ENCODE measurements around the gene CYP4A22. TPM values are rescaled to one million over a fixed set of nuclear protein-coding genes. Genes with fewer than 3 reads are reported as not detected.

The CYP4A22 gene
- total RNA-seq, 1 donor: not detected

GRCh38 chr1:47196622-47197021 is 59.4 kb downstream of the CYP4A22 start:
- no peak overlapping the region for H3K4me2 ChIP-seq (ENCODE audit: insufficient read depth, low read length)
- TF ChIP-seq, protein P1, sequence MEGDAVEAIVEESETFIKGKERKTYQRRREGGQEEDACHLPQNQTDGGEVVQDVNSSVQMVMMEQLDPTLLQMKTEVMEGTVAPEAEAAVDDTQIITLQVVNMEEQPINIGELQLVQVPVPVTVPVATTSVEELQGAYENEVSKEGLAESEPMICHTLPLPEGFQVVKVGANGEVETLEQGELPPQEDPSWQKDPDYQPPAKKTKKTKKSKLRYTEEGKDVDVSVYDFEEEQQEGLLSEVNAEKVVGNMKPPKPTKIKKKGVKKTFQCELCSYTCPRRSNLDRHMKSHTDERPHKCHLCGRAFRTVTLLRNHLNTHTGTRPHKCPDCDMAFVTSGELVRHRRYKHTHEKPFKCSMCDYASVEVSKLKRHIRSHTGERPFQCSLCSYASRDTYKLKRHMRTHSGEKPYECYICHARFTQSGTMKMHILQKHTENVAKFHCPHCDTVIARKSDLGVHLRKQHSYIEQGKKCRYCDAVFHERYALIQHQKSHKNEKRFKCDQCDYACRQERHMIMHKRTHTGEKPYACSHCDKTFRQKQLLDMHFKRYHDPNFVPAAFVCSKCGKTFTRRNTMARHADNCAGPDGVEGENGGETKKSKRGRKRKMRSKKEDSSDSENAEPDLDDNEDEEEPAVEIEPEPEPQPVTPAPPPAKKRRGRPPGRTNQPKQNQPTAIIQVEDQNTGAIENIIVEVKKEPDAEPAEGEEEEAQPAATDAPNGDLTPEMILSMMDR (IDR thresholded peaks at IDR 0.05; ENCODE audit: extremely low read depth, low read depth, low read length): no peak
- no peaks in the 10 kb centered on the region for H3K9me3 ChIP-seq (ENCODE audit: low read depth, low read length)
- H3K4me1 ChIP-seq (ENCODE audit: insufficient read depth, low read length): no peaks in the 10 kb centered on the region
- peaks cover 18% of the 10 kb centered on the region for H3K27me3 ChIP-seq (ENCODE audit: insufficient read depth, low read length)
- no peak overlapping the region for H2AFZ ChIP-seq (ENCODE audit: low read length)
- no peaks in the 10 kb centered on the region for H4K20me1 ChIP-seq (ENCODE audit: insufficient read depth, low read length)
- H3K79me2 ChIP-seq (ENCODE audit: insufficient read depth, low read length): no peaks in the 10 kb centered on the region
- no peak overlapping the region for H3K4me3 ChIP-seq (ENCODE audit: insufficient read depth, low read length)
- no peak for DNase-seq (ENCODE audit: insufficient read length, low spot score, missing footprints)
- H3K27ac ChIP-seq (ENCODE audit: low read depth, low read length): no peak overlapping the region
- no peaks in the 10 kb centered on the region for H3K36me3 ChIP-seq (ENCODE audit: insufficient read depth, low read length)

GRCh38 chr1:47198214-47198613 is 61.0 kb downstream of the CYP4A22 start:
- Histone ChIP-seq H2AFZ (ENCODE audit: low read length) (no peak overlapping the region), H4K20me1 (ENCODE audit: insufficient read depth, low read length) (no peaks in the 10 kb centered on the region), H3K27ac (ENCODE audit: low read depth, low read length) (no peak overlapping the region), H3K4me2 (ENCODE audit: insufficient read depth, low read length) (no peak overlapping the region), H3K9me3 (ENCODE audit: low read depth, low read length) (no peaks in the 10 kb centered on the region), H3K4me1 (ENCODE audit: insufficient read depth, low read length) (no peaks in the 10 kb centered on the region), H3K79me2 (ENCODE audit: insufficient read depth, low read length) (no peaks in the 10 kb centered on the region), H3K27me3 (ENCODE audit: insufficient read depth, low read length) (peaks cover 18% of the 10 kb centered on the region), H3K36me3 (ENCODE audit: insufficient read depth, low read length) (no peaks in the 10 kb centered on the region), H3K4me3 (ENCODE audit: insufficient read depth, low read length) (no peak overlapping the region)
- TF ChIP-seq, protein P1 (IDR thresholded peaks at IDR 0.05; ENCODE audit: extremely low read depth, low read depth, low read length): no peak
- DNase-seq (ENCODE audit: insufficient read length, low spot score, missing footprints): no peak

Other genes starting within 250 kb of the CYP4A22 start
- gene CYP4A11, start 196.0 kb upstream of the CYP4A22 start, total RNA-seq: not detected in 2 replicates
- gene CYP4X1, start 113.8 kb upstream of the CYP4A22 start, total RNA-seq: 0.59 and 0.72 TPM in 2 replicates
- not detected in 2 replicates for gene CYP4Z1, start 70.2 kb upstream of the CYP4A22 start, total RNA-seq
- gene PDZK1IP1, start 52.6 kb downstream of the CYP4A22 start, total RNA-seq: not detected in 2 replicates
- gene TAL1, start 94.8 kb downstream of the CYP4A22 start, total RNA-seq: not detected in 2 replicates
- 4.0 and 6.5 TPM in 2 replicates for gene STIL, start 176.7 kb downstream of the CYP4A22 start, total RNA-seq
- gene CMPK1, start 196.3 kb downstream of the CYP4A22 start, total RNA-seq: 111 and 119 TPM in 2 replicates